H1 (cell line): ENCODE results near the gene GAD2. TPM values are rescaled to one million over a fixed set of nuclear protein-coding genes. Genes with fewer than 3 reads are reported as not detected.

Experiments
- CTCF ChIA-PET: fragments of 300-600 bp; sonication (Branson Sonifier 250); formaldehyde crosslinking; loops from one replicate; lab custom pipeline; 2021; ENCODE audit not compliant: partially characterized antibody; lab: Charles Lee
- POLR2A ChIA-PET: fragments of 300-600 bp; sonication (Branson Sonifier 250); formaldehyde crosslinking; loops from one replicate; lab custom pipeline; 2021; ENCODE audit warnings: inconsistent platforms; ENCODE audit not compliant: partially characterized antibody; lab: Charles Lee
- DNase-seq, 2 experiments: peaks; one replicate each; pipeline versions ENCODE4 v3.0.0 to v3.0.0-alpha.2; 2010 to 2022; ENCODE audit warnings: low spot score in 2 of 2, low read depth in 1 of 2, mixed read lengths in 1 of 2
- FAIRE-seq: peaks from 2 replicates; lab custom pipeline; 2011; peaks lifted over from hg19 to GRCh38; lab: Jason Lieb, UNC
- H2AFZ ChIP-seq: 2 replicates; pipeline ENCODE4 v1.8.1; 2012; ENCODE audit warnings: low read length, inconsistent platforms
- H2AK5ac ChIP-seq: 2 replicates; pipeline ENCODE4 v1.6.1; 2013; ENCODE audit warnings: low read depth, low read length
- H2BK120ac ChIP-seq: replicated peaks from 2 replicates; pipeline ENCODE3; 2013; ENCODE audit warnings: low read depth, low read length, inconsistent platforms
- H2BK12ac ChIP-seq: 2 replicates; pipeline ENCODE4 v1.6.1; 2013; ENCODE audit warnings: low read depth, low read length
- H2BK15ac ChIP-seq: 2 replicates; pipeline ENCODE4 v1.6.1; 2013; ENCODE audit warnings: low read length
- H2BK20ac ChIP-seq: 2 replicates; pipeline ENCODE4 v1.6.1; 2013; ENCODE audit warnings: low read length
- H2BK5ac ChIP-seq: 2 replicates; pipeline ENCODE4 v1.6.1; 2013; ENCODE audit warnings: low read depth, low read length
- H3K14ac ChIP-seq: 2 replicates; pipeline ENCODE4 v1.6.1; 2013; ENCODE audit warnings: inconsistent platforms; ENCODE audit not compliant: insufficient read length
- H3K18ac ChIP-seq: 2 replicates; pipeline ENCODE4 v1.6.1; 2013; ENCODE audit warnings: low read length; ENCODE audit errors: extremely low read depth
- H3K23ac ChIP-seq: 2 replicates; pipeline ENCODE4 v1.6.1; 2013; ENCODE audit warnings: inconsistent platforms; ENCODE audit not compliant: insufficient read length
- H3K23me2 ChIP-seq: 2 replicates; pipeline ENCODE4 v1.6.1; 2013; ENCODE audit warnings: low read depth, low read length
- H3K27ac ChIP-seq: 2 replicates; pipeline ENCODE4 v1.6.1; 2011; ENCODE audit warnings: low read depth, low read length, inconsistent platforms
- H3K27me3 ChIP-seq, 4 experiments: replicated peaks in 1 of 4; 1 replicate in 1 of 4; 2 replicates in 3 of 4; pipeline versions ENCODE4 v1.6.1 to v1.8.1; 2011 to 2013; ENCODE audit warnings: low read length in 3 of 4, mild to moderate bottlenecking in 3 of 4, inconsistent platforms in 2 of 4, mixed read lengths in 2 of 4, moderate library complexity in 1 of 4; ENCODE audit not compliant: control insufficient read depth in 3 of 4, insufficient read depth in 3 of 4; ENCODE audit errors: extremely low read depth in 1 of 4
- H3K36me3 ChIP-seq, 4 experiments: 2 replicates each; pipeline versions ENCODE4 v1.6.1 to v1.8.1; 2011 to 2013; ENCODE audit warnings: mild to moderate bottlenecking in 4 of 4, low read length in 3 of 4, moderate library complexity in 2 of 4, control low read depth in 1 of 4, inconsistent platforms in 1 of 4; ENCODE audit not compliant: insufficient read depth in 4 of 4, control insufficient read depth in 2 of 4
- H3K4ac ChIP-seq: replicated peaks from 2 replicates; pipeline ENCODE3; 2013; ENCODE audit warnings: low read length, low read depth, mixed read lengths, inconsistent platforms; ENCODE audit not compliant: insufficient read length
- H3K4me1 ChIP-seq, 4 experiments: replicated peaks in 1 of 4; 1 replicate in 1 of 4; 2 replicates in 3 of 4; pipeline versions ENCODE4 v1.6.1 to v1.8.1; 2011 to 2013; ENCODE audit warnings: low read length in 3 of 4, inconsistent platforms in 2 of 4, mixed read lengths in 1 of 4; ENCODE audit not compliant: insufficient read depth in 4 of 4, control insufficient read depth in 3 of 4
- H3K4me2 ChIP-seq, 2 experiments: 2 replicates each; pipeline versions ENCODE4 v1.6.1 to v1.8.1; 2011 to 2013; ENCODE audit warnings: low read depth in 2 of 2, low read length in 2 of 2, control low read depth in 1 of 2, inconsistent platforms in 1 of 2, mild to moderate bottlenecking in 1 of 2; ENCODE audit not compliant: insufficient read depth in 1 of 2
- H3K4me3 ChIP-seq, 4 experiments: fragments of 200-600, 300-600 bp in 1 of 4; sonication (generic), shearing (Covaris generic), sonication (Bioruptor Twin) in 1 of 4; 2 replicates each; pipeline versions ENCODE4 v1.5.1 to v1.8.1; 2011 to 2016; ENCODE audit warnings: low read length in 4 of 4, low read depth in 3 of 4, control low read depth in 2 of 4, inconsistent platforms in 2 of 4, mild to moderate bottlenecking in 2 of 4, mixed read lengths in 1 of 4, moderate library complexity in 1 of 4; ENCODE audit not compliant: insufficient read depth in 2 of 4; ENCODE audit errors: extremely low read depth in 1 of 4
- H3K56ac ChIP-seq: replicated peaks from 2 replicates; pipeline ENCODE3; 2013; ENCODE audit warnings: low read depth, mild to moderate bottlenecking, mixed read lengths, low read length, inconsistent platforms; ENCODE audit not compliant: insufficient read length
- H3K79me1 ChIP-seq: 2 replicates; pipeline ENCODE4 v1.6.1; 2013; ENCODE audit warnings: low read depth, low read length, control low read depth
- H3K79me2 ChIP-seq, 2 experiments: 2 replicates each; pipeline versions ENCODE4 v1.6.1 to v1.8.1; 2012 to 2013; ENCODE audit warnings: low read length in 2 of 2, mild to moderate bottlenecking in 2 of 2, inconsistent platforms in 1 of 2; ENCODE audit not compliant: insufficient read depth in 2 of 2, control insufficient read depth in 1 of 2
- H3K9ac ChIP-seq, 4 experiments: replicated peaks in 1 of 4; 1 replicate in 1 of 4; 2 replicates in 3 of 4; pipeline versions ENCODE4 v1.6.1 to v1.8.1; 2011 to 2013; ENCODE audit warnings: low read depth in 3 of 4, low read length in 3 of 4, control low read depth in 2 of 4, mild to moderate bottlenecking in 2 of 4, moderate library complexity in 2 of 4, inconsistent platforms in 1 of 4; ENCODE audit errors: extremely low read depth in 1 of 4
- H3K9me3 ChIP-seq, 2 experiments: 2 replicates each; pipeline versions ENCODE4 v1.6.1 to v1.8.1; 2012 to 2013; ENCODE audit warnings: mild to moderate bottlenecking in 2 of 2, moderate library complexity in 2 of 2, control low read depth in 1 of 2, inconsistent platforms in 1 of 2, low read depth in 1 of 2, low read length in 1 of 2, mixed read lengths in 1 of 2; ENCODE audit not compliant: insufficient read depth in 2 of 2
- H4K20me1 ChIP-seq, 2 experiments: replicated peaks in 1 of 2; 2 replicates each; pipeline versions ENCODE3 to v1.8.1; 2011 to 2013; ENCODE audit warnings: inconsistent platforms in 2 of 2, low read length in 2 of 2, mild to moderate bottlenecking in 1 of 2; ENCODE audit not compliant: insufficient read depth in 2 of 2, control insufficient read depth in 1 of 2
- H4K5ac ChIP-seq: 2 replicates; pipeline ENCODE4 v1.6.1; 2013; ENCODE audit warnings: low read length, low read depth, mixed read lengths, inconsistent platforms; ENCODE audit not compliant: insufficient read length
- H4K8ac ChIP-seq: 2 replicates; pipeline ENCODE4 v1.8.0; 2013; ENCODE audit warnings: mild to moderate bottlenecking, moderate library complexity, low read length, inconsistent platforms; ENCODE audit not compliant: insufficient read depth; ENCODE audit errors: extremely low read depth
- H4K91ac ChIP-seq: replicated peaks from 2 replicates; pipeline ENCODE3; 2013; ENCODE audit warnings: low read length, mixed read lengths, inconsistent platforms; ENCODE audit not compliant: insufficient read length
- BCL11A ChIP-seq, 2 experiments: IDR thresholded peaks; one replicate each; pipeline ENCODE4 v1.6.1; 2011; ENCODE audit warnings: low read depth in 2 of 2, low read length in 2 of 2, mild to moderate bottlenecking in 2 of 2
- WGBS, 2 experiments: shearing (Covaris generic) in 1 of 2; methylation state at CpG; one replicate each; pipeline versions ENCODE4 v1.1.6 to v1.1.7; 2013 to 2015; ENCODE audit warnings: low lambda C conversion rate in 2 of 2, mixed read lengths in 2 of 2, inconsistent platforms in 1 of 2, low coverage in 1 of 2, missing lambda C conversion rate in 1 of 2; ENCODE audit not compliant: insufficient replicate concordance in 2 of 2, insufficient coverage in 1 of 2, insufficient read length in 1 of 2; ENCODE audit errors: extremely low coverage in 1 of 2, missing lambda C conversion rate in 1 of 2; 5-methylcytosine and 5-hydroxymethylcytosine counted together
- polyA plus RNA-seq, 7 experiments: library from polyadenylated mRNA; depleted of rRNA in 3 of 7; stranded (reverse) in 5 of 7; unstranded in 2 of 7; fragments of >200 nt in 5 of 7; fragments of 200-250 nt in 2 of 7; gene quantifications; 1 replicate in 5 of 7; 2 replicates in 1 of 7; 4 replicates in 1 of 7; pipeline versions ENCODE4 v1.2.1 to v1.2.3, GENCODE V29; 2011 to 2013; ENCODE audit warnings: missing spikeins in 2 of 7, mixed read lengths in 2 of 7
- total RNA-seq: library from RNA; stranded (reverse); fragmentation: NEBNext Ultra II Directional; extraction: Animal tissue kit (Norgen Biotek cat#: 25700); gene quantifications from 2 replicates; pipeline ENCODE4 v1.2.1, GENCODE V29; 2021

GAD2 gene
- total and polyA plus RNA-seq, 2 of the 8 experiments (the other 6 are each of a cell fraction or from before 2014, with no cell fraction given): 0.30 to 0.47 TPM

GRCh38 chr10:26290236-26290635 is 73.7 kb downstream of the GAD2 start:
- no peaks in the 10 kb centered on the region for H3K9me3 ChIP-seq
- no peak overlapping the region for H2BK20ac ChIP-seq
- H3K18ac ChIP-seq: no peak overlapping the region
- H2BK120ac ChIP-seq: no peak overlapping the region
- H2AFZ ChIP-seq: no peak overlapping the region
- no peak overlapping the region for H3K27ac ChIP-seq
- H3K23ac ChIP-seq: no peak overlapping the region
- no peak overlapping the region for H3K56ac ChIP-seq
- H3K36me3 ChIP-seq: no peaks in the 10 kb centered on the region
- no peak overlapping the region for H4K8ac ChIP-seq
- H3K4me2 ChIP-seq: no peak overlapping the region
- no peak overlapping the region for H3K14ac ChIP-seq
- no peak overlapping the region for H2BK15ac ChIP-seq
- no peak overlapping the region for H3K4ac ChIP-seq
- no peak overlapping the region for H4K91ac ChIP-seq
- FAIRE-seq (no peak), DNase-seq (no peak)
- no peaks in the 10 kb centered on the region for H3K79me2 ChIP-seq
- no peaks in the 10 kb centered on the region for H3K4me1 ChIP-seq
- no peaks in the 10 kb centered on the region for H4K20me1 ChIP-seq
- H4K5ac ChIP-seq: no peak overlapping the region
- 91% methylated on average over 4 of the region's 4 CpGs; no CpG with 5 or more reads in 1 of the 2 experiments for WGBS, 2 experiments
- no peak overlapping the region for H2BK5ac ChIP-seq
- no peaks in the 10 kb centered on the region for H3K23me2 ChIP-seq
- no peak overlapping the region for H2BK12ac ChIP-seq
- H2AK5ac ChIP-seq: no peak overlapping the region
- H3K9ac ChIP-seq: no peak overlapping the region
- TF ChIP-seq BCL11A (IDR thresholded peaks at IDR 0.05; ENCODE audit: low read depth in 2 of 2, low read length in 2 of 2): no peak
- no peaks in the 10 kb centered on the region for H3K79me1 ChIP-seq
- ChIA-PET POLR2A (no interaction called here), CTCF (interaction anchor here (0.5 to 1.6 kb wide), 4 partner anchors 13 to 535 kb away, joined by 3 to 5 read pairs (median 3); no protein-coding TSS in a partner anchor)
- H3K4me3 ChIP-seq: no peak overlapping the region
- no peaks in the 10 kb centered on the region for H3K27me3 ChIP-seq
